Left hindlimb (tissue), 1 donor: ENCODE measurements around the gene ZMYM4.
"Not testable (repeated sequence)": the region's sequence is repeated elsewhere in the genome, so short reads cannot be mapped to it uniquely, and the experiment has no call there.

Experiments
- DNase-seq: peaks from one replicate; pipeline ENCODE4 v3.0.0-alpha.2; 2018

Gene ZMYM4

GRCh38 chr1:35461966-35462651, 193.6 kb downstream of the ZMYM4 start:
- no peak for DNase-seq

- no peak for DNase-seq
Observed at GRCh38 chr1:35463232-35463631, 194.7 kb downstream of the ZMYM4 start.

GRCh38 chr1:35463749-35464148, 195.2 kb downstream of the ZMYM4 start:
- DNase-seq: not testable (repeated sequence)

- no peak for DNase-seq
Observed at GRCh38 chr1:35466120-35466519, 197.6 kb downstream of the ZMYM4 start.

- DNase-seq: no peak
Observed at GRCh38 chr1:35470977-35471613, 202.6 kb downstream of the ZMYM4 start.
